ENCODE measurements around the gene HEG1. TPM values are rescaled to one million over a fixed set of nuclear protein-coding genes. Genes with fewer than 3 reads are reported as not detected.
A peak's percentile ranks its signal among the peaks of the same experiment; 100 is the strongest.

Gene HEG1
- total RNA-seq, 1 donor: 114 TPM

GRCh38 chr3:125005222-125005621 lies 50.6 kb downstream of the HEG1 start:
- H3K4me2 ChIP-seq (ENCODE audit: insufficient read depth, low read length): no peak overlapping the region
- peak overlapping the region; percentile 4 for H3K27ac ChIP-seq (ENCODE audit: low read depth, low read length)
- H3K4me3 ChIP-seq (ENCODE audit: insufficient read depth, low read length): no peak overlapping the region
- no peak for TF ChIP-seq CTCF (IDR thresholded peaks at IDR 0.05; ENCODE audit: extremely low read depth, low read depth, low read length)
- H3K79me2 ChIP-seq (ENCODE audit: insufficient read depth, low read length): peaks cover 2% of the 10 kb centered on the region
- H2AFZ ChIP-seq (ENCODE audit: low read length): no peak overlapping the region
- no peaks in the 10 kb centered on the region for H3K9me3 ChIP-seq (ENCODE audit: low read depth, low read length)
- no peak for DNase-seq (ENCODE audit: insufficient read length, low spot score, missing footprints)
- peaks cover 15% of the 10 kb centered on the region for H4K20me1 ChIP-seq (ENCODE audit: insufficient read depth, low read length)
- H3K27me3 ChIP-seq (ENCODE audit: insufficient read depth, low read length): no peaks in the 10 kb centered on the region
- H3K36me3 ChIP-seq (ENCODE audit: insufficient read depth, low read length): peaks cover 95% of the 10 kb centered on the region
- H3K4me1 ChIP-seq (ENCODE audit: insufficient read depth, low read length): peaks cover 26% of the 10 kb centered on the region

- Histone ChIP-seq H3K27me3 (ENCODE audit: insufficient read depth, low read length) (no peaks in the 10 kb centered on the region), H3K4me1 (ENCODE audit: insufficient read depth, low read length) (peaks cover 26% of the 10 kb centered on the region), H3K4me2 (ENCODE audit: insufficient read depth, low read length) (peak overlapping the region; percentile 3), H3K9me3 (ENCODE audit: low read depth, low read length) (no peaks in the 10 kb centered on the region), H2AFZ (ENCODE audit: low read length) (no peak overlapping the region), H3K27ac (ENCODE audit: low read depth, low read length) (peak overlapping the region; percentile 25), H3K79me2 (ENCODE audit: insufficient read depth, low read length) (peaks cover 2% of the 10 kb centered on the region), H3K4me3 (ENCODE audit: insufficient read depth, low read length) (no peak overlapping the region), H3K36me3 (ENCODE audit: insufficient read depth, low read length) (peaks cover 95% of the 10 kb centered on the region), H4K20me1 (ENCODE audit: insufficient read depth, low read length) (peaks cover 15% of the 10 kb centered on the region)
- peak; percentile 42 for DNase-seq (ENCODE audit: insufficient read length, low spot score, missing footprints)
- TF ChIP-seq CTCF (IDR thresholded peaks at IDR 0.05; ENCODE audit: extremely low read depth, low read depth, low read length): no peak
These were observed 51.8 kb downstream of the HEG1 start for GRCh38 chr3:125003859-125004595.

- DNase-seq (ENCODE audit: insufficient read length, low spot score, missing footprints): peak; percentile 53
- H3K27ac ChIP-seq (ENCODE audit: low read depth, low read length): peak overlapping the region; percentile 21
- H3K79me2 ChIP-seq (ENCODE audit: insufficient read depth, low read length): peaks cover 2% of the 10 kb centered on the region
- peaks cover 26% of the 10 kb centered on the region for H3K4me1 ChIP-seq (ENCODE audit: insufficient read depth, low read length)
- TF ChIP-seq CTCF (IDR thresholded peaks at IDR 0.05; ENCODE audit: extremely low read depth, low read depth, low read length): no peak
- H3K27me3 ChIP-seq (ENCODE audit: insufficient read depth, low read length): no peaks in the 10 kb centered on the region
- no peak overlapping the region for H2AFZ ChIP-seq (ENCODE audit: low read length)
- peaks cover 15% of the 10 kb centered on the region for H4K20me1 ChIP-seq (ENCODE audit: insufficient read depth, low read length)
- H3K9me3 ChIP-seq (ENCODE audit: low read depth, low read length): no peaks in the 10 kb centered on the region
- H3K36me3 ChIP-seq (ENCODE audit: insufficient read depth, low read length): peaks cover 95% of the 10 kb centered on the region
- H3K4me3 ChIP-seq (ENCODE audit: insufficient read depth, low read length): no peak overlapping the region
- peak overlapping the region; percentile 3 for H3K4me2 ChIP-seq (ENCODE audit: insufficient read depth, low read length)
These were observed 52.4 kb downstream of the HEG1 start for GRCh38 chr3:125003369-125003853.
